Activated CD8-positive, alpha-beta memory T cell treated with anti-CD3 and anti-CD28 coated beads, Interleukin-2, amount 50 U/mL, for 24 hours (primary cell): ENCODE measurements around the gene SCFD2.
"Not testable (repeated sequence)": the region's sequence is repeated elsewhere in the genome, so short reads cannot be mapped to it uniquely, and the experiment has no call there.

Source experiments
- DNase-seq: peaks from one replicate; pipeline ENCODE4 v3.0.0-alpha.2; 2020; ENCODE audit errors: extremely low read depth

SCFD2 gene

DNA sequence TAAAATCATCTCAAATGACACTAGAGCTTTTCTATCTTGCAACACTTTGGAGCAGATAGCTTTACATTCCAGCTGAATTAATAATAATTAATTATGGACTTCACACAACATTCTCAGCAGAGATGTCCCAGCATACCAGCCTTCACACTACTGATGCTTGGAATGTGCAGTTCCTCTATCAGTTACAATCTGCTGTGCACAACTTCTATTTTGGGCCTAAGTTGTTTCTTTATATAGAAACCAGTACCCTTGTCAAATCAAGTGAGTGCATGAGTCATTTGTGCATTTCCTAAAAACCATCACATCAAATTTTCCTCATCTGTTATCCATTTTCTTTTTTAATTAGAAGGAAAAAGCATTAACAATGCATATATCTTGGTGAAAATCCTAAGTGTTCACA is 512.5 kb downstream of the SCFD2 start:
- no peak for DNase-seq

DNA sequence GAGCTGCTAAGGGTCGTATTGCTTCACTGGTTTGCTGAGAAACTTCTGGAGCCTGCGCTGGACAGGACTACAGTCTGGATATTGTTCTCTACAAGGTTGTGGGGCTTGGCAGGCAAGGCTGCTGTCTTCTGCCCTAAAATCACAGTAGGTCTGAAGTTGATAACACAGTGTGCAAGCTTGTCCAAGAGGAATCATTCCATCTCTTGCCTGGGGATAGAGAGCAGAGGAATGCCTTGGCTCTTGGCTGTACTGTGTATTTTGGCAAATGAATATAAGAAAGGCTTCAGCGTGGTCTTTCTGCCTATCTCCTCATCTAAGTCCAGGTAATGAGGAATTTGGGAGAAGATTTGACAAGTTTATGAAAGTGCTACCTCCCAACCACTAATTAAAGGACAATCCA is 513.1 kb downstream of the SCFD2 start:
- DNase-seq = no peak

DNA sequence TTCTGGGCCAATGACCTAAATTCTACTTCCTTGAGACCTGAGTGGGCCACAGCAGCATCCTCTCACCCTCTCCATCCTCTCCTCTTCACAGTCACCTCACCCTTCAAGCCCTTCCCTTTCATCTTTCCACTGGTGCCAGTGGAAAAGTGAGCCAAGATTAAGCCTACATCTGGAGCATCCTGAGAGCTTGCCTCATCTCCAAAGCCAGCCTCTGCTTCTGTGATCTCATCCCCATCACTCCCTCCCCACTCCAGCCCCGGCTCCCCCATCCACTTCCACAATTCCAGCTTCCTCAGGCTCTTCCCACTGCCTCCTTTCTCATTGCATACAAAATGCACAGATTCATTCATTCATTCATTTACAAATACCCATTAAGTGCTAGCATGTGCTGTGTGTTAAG is 513.8 kb downstream of the SCFD2 start:
- no peak for DNase-seq

DNA sequence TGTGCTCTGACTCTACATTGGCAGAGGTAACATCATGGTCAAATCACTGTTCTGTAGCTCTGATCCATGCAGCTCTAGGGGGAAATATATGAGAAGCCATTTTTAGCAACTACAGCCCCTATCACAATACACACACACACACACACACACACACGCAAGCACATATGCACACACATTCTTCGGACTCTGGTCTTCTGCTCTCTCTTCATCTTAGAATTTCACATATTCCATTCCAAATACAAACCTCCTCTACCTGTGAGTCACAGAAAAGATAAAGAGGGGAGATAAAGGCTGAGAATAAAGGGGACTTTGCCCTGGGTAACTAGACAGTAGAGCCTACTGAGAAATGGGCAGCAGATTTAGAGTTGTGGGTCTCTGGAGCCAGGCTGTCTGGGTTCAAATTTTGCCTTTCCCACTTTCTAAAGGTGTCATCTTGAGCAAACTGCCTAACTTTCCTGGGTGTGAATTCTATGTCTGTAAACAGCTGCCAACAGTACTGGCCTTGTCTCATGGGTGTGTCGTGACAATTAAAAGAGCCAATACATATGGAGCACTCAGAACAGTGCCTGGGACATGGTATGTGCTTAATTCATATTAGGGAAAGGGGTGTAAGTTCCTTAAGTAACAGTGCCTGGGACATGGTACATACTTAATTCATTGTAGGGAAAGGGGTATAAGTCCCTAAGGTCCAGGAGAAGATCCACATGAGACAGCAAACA is 515.3 kb downstream of the SCFD2 start:
- no peak for DNase-seq

DNA sequence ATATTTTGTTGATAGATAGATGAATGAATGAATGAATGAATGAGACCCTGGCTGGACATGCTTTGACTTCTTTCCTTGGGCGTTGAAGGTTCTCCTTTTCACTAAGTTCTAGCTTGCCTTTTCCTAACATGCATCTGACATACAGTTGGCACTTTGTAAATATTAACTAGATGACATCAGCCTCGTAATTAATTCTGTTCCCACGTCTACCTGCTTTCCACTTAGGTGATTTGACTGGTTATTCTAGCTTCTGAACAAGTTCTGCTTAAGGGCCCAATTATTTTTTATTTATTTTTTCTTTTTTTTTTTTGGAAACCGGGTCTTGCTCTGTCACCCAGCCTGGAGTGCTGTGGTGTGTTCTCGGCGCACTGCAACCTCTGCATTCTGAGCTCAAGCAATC is 517.6 kb downstream of the SCFD2 start:
- DNase-seq = no peak

DNA sequence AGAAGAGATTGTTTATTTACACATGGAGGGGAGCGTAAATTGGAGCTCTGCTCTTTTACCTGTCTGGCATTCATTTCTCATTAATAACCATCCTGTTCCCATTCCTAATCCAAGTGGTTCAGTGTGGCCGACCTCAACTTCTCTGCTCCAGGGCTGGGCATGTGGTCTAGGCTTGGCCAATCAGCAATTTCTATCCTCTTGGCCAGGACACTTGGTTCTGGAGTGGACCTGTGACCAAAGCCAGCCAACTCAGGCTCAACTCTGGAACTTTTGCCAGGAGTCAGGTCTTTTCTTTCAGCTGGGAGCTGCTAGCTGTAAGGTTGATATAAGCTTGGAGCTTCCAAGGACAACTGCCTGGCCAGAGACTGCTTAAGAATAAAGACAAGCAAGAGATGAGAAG is 519.4 kb downstream of the SCFD2 start:
- no peak for DNase-seq

DNA sequence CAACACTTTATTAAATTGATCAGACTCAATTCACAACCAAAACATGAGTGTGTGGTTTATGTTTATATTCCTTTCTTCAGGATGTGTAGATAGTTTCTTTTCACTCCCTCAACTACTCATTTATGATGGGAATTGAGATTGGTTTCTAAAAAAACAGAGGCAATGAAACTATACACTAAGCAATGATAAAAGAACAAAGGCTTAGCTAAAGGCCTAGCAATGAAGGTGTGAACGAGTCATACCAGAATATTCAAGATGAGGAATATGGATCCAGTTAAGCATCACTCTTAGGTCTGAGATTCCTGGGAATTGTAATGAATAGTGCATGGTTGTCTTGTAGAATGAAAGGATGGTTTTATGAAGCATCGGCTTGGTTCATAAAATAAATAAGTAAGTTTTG is 521.3 kb downstream of the SCFD2 start:
- DNase-seq = no peak

DNA sequence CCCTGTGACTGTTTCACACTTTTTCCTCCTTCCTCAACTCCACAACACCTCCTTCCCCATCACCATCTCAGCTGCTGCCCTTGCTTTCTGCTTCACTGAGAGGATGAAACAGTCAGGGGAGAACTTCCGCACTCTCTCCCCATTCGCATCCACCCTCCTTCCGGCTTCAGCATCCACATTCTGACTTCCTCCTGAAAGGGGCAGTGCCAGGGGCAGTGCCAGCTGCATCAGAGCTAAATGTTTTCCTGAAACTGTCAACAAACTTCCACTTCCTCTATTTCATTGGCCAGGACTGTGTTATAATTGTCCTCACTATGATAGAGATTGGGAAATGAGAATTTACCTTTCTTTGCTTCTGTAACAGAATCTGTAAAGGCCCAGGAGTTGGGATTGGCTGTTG is 521.9 kb downstream of the SCFD2 start:
- no peak for DNase-seq

DNA sequence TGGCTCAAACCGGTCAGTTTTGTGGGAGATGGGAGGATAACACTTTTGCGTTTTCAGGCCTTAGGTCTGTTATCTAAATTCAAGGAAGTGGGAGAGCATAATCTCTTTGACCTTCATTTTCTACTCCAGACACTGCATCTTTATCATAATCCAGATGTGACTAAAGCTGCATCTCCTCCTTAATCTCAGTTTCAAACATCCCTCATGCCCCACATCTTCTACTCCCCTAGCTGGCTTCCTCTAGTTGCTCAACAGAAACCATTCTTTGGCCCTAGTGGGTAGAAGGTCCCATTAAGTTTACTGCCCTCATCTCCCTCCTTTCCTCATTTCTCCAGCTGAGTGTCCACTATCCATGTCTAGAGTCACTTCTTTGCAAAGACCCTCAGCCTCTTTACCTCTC is 522.5 kb downstream of the SCFD2 start:
- DNase-seq = no peak

DNA sequence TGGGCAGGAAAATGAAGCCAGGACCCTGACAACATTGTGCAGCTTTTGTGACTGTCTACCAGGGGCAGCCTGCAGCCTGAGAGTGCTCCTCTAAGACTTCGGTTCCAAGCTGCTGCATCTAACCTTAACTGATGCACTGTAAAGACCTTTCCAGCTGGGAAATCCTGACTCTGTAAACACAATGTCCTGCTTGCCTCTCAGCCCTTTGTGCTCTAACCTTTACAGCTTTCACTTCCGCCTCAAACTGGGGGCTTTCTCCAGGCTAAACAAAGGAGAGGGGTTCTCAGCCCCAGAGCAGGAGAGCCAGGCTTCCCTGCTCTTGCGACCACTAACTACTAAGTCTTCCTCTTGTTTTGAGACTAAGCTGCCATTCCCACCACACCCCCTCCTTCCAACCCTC is 523.1 kb downstream of the SCFD2 start:
- DNase-seq = no peak

DNA sequence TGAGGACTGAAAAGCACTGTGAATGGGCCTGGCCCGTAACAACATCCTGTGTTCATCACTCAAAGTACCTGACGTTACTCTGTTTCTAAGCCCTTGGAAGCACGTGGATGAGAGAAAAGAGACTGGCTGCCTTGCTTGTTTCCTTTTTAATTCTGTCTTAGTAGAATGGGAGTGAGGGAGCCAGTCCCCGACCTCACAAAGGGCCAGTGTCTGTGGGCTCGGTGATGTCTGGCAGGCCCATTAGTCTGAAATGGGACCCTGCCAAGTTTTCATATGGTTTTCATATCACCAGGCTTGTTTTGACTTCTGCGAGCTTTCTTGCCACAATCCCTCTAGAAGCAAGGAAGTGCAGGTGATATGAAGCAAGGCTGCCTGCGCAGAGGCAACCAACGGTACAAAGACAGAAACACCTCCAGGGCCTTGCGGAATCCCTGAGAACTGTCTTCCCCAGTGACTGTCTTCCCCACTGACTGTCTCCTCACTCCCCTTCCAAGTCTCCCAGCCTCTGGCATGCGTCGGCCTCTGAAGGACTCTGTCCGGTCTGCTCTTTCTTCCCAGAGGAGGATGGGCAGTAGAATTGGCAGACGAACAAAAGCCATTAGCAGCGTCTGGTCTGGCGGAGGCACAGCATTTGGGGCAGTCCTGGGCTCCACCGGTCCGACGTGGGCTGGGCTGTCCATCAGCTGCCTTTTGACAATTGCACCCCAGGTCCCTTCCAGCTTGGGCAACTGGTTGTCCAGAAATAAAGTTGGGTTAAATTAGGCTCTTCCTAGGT is 524.0 kb downstream of the SCFD2 start:
- no peak for DNase-seq

DNA sequence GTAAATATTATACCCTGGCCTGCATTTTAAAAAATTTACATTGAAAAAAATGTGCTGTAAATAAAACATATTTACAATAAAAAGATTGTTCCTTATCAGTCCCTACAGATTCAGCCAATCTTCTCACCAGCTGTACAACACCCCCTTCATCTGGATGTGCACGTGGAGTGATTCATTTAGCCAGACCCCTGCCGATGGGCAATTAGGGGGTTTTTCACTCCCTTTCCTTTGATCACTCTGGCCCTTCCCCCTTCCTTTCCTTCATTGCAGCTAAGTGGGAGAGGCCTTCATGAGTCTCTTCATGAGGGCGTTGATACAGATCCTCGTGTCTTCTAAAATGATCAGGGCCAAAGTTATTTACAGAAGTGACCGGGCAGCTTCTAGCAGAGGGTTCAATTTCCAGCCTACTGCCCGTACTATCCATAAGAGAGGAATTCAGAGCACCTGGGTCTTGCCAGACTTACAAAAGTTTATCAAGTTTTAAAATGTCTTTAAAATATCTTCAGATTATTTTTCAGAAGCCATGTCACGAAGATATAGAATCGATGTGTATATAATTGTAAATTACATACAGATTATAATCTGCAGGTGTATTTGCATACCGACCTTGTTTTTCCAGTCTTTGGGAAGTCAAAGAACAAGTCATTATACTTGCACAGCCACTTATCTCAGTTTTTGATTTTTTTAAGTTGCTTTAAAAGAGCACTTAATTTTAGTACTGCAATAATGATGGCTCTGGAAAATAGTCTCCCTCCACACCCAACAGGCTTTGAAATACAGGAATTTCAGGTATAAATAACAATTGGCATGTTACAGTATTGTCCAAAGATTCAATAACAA is 525.1 kb downstream of the SCFD2 start:
- no peak for DNase-seq

DNA sequence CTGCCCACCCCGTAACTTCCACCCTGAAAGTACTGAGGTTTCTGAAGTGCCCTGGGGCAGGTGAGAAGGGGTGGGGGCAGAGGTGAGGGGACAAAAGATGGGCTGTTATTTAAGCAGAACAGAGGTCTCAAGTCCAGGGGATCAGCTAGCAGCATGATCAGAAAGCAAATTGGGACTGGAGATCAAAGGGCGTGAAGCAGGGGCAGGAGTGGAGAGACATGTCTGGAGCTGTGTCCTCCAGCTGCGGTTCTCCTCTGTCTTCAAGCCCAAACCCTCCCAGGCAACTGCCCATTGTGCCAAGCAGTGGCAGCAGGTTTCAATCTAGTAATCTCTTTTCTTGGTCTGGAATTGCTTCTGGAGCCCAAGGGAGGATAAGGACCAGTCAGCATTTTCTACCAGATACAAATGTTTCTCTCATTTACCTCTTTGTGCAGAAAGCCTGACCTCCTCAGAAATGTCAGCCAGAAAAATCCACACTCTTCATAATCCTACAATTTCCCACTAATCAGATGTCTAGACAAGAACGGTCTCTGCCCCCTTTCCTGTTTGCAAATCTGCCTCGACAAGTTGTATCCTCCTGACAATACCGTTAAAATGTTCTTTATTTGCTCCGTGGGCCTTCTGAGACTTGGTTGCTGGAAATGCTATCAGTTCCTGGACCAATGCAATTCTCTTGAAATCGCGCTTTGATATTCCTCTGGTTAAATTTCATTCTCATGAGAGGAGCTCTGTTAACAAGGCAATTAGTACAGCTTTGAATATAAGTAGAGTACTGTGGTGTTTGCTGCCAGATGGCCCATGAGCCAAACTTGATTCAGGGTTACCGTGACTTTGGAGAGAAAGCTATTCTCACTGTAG is 526.9 kb downstream of the SCFD2 start:
- no peak for DNase-seq

DNA sequence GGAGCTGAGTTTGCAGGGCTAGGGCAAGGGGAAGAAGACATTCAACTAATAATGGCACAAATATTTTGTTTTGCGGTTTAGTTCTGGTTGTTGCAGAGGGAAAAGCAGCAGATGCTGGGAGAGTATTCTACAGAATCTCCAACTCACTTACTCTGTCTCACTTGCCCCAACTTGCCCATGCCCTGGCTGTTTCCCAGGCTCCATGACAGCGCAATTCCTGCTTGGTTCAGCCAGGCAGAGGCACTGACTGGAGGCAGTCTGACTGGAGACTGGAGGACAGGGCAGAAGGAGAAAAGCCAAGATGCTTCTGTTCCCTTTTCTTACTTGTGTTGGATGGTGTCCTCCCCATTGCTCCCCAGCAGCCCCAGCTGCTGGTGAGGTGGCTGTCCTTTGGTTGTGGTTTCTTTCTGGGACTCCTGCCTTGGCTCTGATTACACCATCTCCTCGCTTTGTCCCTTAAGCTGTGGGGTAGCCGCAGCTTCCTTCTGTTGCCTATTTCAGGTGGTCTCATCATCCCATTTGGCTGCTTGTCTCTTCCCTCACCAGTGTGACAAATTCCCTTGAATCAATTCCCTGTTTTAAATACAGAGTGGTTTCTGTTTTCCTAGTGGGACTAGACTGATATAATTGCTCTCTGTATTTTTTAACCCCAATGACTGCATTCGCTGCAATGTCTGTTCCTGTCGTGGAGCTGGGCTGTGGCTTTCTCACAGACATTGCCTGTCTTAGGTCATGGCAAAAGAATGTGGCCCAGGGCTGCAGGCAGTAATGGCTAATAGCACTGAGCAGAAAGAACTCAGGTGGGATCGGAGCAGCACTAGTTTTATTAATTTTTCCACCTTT is 527.9 kb downstream of the SCFD2 start:
- DNase-seq = no peak

DNA sequence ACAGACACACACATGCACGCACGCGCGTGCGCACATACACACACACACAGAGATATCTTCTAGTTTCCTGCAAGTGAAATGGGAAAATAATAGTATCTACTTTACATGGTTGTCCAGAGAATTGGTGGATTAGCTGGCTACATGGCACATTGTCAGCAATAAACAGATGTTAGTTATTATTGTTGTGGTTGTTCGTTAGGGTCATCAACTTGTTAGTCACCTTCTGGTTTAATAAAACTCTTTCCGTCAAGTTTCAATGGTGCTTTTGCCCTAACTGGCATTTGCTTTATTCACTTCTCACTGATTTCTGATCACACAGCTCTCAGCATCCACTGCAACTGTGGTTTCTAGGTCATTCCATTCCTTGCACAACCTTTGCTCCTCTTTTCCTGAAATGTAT is 529.2 kb downstream of the SCFD2 start:
- no peak for DNase-seq

DNA sequence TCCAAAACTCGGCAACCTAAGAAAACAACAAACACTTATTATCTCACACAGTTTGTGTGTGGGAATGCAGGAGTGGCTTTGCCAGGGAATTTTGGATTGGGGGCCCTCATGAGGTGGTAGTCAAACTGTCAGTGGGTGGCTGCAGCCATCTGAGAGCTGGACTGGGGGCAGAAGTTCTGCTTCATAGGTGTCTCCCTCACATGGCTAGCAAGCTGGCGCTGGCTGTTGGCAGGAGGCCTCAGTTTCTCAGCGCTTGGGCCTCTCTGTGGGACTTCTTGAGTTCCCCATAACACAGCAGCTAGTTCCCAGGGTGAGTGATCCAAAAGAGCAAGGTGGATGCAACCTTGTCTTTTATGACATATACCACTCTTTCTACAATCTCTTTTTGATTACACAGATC is 529.7 kb downstream of the SCFD2 start:
- DNase-seq = no peak

DNA sequence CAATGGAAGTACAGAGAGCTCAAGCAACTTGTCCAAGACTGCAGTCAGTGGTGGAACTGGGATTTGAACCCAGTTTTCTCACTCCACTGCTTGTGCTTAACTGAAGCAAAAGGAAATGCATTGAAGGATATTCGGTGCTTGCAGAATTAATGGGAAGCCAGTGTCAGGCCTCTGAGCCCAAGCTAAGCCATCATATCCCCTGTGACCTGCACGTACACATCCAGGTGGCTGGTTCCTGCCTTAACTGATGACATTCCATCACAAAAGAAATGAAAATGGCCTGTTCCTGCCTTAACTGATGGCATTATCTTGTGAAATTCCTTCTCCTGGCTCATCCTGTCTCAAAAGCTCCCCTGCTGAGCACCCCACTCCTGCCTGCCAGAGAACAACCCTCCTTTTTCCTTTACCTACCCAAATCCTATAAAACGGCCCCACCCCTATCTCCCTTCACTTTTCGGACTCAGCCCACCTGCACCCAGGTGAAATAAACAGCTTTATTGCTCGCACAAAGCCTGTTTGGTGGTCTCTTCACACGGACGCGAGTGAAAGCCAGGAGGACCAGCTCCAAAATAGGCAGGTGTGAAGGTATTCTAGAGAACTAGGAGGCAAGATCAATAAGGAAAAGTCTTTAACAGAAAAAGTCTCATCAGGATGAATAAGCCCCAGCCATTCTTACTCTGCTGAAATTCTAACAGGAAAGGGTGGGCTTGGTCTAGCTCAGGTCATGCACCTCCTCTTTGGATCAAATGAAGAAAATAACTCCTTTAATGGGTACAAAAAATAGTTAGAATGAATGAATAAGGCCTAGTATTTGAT is 531.0 kb downstream of the SCFD2 start:
- not testable (repeated sequence) for DNase-seq

DNA sequence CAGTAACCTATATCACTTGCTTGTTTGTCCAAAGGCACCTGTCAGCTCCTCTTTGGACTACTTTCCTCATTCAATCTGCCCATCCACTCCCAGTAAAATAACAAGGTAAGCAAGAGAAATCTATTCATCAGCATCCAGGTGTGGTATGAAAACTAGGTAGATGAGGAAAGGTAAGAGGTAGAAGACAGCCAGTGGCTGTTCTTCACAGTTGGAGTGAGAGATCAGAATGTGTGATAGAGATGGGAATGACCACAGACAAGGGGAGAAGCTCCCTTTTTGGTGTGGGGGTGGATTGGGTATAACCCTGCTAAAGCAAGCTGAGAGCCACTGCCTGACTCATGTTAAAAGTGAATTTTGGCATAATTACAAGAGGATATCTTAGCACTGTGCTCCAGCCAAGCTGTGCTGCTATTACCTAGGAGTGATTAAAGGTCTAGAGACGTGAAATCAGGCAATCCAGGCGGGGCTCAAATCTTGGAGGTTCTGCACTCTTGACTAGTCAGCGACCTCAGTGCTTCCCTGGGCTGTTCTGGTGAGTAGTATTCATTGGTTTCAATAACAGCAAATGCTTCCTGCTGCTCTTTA is 531.8 kb downstream of the SCFD2 start:
- no peak for DNase-seq

DNA sequence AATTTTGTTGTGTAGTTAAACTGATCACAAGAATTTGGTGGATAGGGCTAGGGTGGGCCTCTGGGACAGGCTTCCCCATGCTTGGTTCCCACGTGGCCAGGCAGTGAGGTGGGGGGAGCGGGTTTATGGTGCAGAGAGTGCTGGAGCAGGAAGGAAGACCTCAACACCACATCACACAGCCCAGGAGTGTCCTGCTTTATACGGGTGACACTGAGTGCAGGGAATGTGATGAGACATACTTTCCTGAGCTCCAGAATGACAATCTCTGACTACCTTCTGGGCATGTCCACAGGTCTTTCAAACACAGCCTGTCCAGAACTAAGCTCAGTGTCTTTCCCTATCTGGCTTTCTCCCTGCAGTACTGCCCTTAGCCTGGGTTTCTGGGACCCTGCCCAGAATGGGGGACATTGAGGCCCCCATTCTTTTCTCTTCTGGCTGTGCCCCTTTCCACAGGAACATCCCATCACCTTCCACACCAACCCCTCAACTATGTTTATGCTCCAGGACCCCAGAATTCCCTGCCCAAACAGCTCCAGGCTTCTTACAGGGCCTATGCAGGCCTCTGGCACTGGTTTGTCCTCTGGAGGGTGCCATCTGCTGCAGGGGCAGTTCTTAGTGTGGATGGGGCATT is 540.3 kb downstream of the SCFD2 start:
- no peak for DNase-seq
